ENCODE measurements around the gene CPD.
A peak's percentile ranks its signal among the peaks of the same experiment; 100 is the strongest.
"Not testable (repeated sequence)": the region's sequence is repeated elsewhere in the genome, so short reads cannot be mapped to it uniquely, and the experiment has no call there.

The CPD gene

DNA sequence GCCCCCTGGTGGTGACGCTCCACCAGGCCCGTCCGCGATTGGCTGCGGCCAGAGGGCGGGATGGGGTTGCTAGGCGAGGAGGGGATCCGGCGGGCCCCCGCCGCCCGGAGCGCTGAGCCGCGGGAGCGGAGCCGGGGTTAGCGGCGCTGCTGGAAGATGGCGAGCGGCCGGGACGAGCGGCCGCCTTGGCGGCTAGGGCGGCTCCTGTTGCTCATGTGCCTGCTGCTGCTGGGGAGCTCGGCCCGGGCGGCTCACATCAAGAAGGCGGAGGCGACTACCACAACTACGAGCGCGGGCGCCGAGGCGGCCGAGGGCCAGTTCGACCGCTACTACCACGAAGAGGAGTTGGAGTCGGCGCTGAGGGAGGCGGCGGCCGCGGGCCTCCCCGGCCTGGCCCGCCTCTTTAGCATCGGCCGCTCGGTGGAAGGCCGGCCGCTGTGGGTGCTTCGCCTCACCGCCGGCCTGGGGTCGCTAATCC, at the start of gene CPD:
TSS of gene CPD (plus strand) at position 103 of the 478 bp plus-strand sequence. CDS start at position 157, 54 bp downstream.
- H3K27me3 ChIP-seq (ENCODE audit: insufficient read depth, low read length) = peaks cover under 1% of the 10 kb centered on the region
- H3K36me3 ChIP-seq (ENCODE audit: insufficient read depth, low read length) = no peaks in the 10 kb centered on the region
- H3K9me3 ChIP-seq (ENCODE audit: low read length) = no peaks in the 10 kb centered on the region
- peak within 1 kb of the TSS; percentile 87 for H3K4me3 ChIP-seq (ENCODE audit: low read length)
- peak within 1 kb of the TSS; percentile 95 for H2AFZ ChIP-seq (ENCODE audit: low read depth, low read length)
- H3K4me1 ChIP-seq (ENCODE audit: insufficient read depth, low read length) = peaks cover 45% of the 10 kb centered on the region

DNA sequence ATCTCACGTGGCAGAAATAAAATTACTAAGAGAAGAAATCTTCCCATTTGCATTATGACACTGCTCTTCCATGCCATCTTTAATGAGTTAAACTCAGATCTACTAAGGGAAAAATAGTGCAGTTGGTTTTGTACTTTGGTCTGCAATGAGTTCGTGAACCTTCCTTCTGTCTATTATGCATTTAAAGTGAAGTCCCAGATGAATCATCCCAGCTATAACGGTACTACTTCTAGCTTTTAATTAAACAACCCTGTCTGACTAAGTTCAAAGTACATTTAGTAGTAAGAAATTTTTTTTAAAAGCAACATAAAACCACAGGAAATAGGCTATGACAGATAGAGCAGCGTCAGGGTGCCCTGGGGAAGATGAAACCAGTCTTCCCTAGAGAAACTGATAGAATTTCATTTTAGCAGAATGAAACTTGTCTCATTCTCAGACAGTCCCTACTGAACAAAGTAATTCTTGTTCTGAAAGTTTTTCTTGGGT, 46.6 kb upstream of the CPD start:
- no peaks in the 10 kb centered on the region for H3K4me1 ChIP-seq (ENCODE audit: insufficient read depth, low read length)
- H3K4me3 ChIP-seq (ENCODE audit: low read length) = no peak overlapping the region

DNA sequence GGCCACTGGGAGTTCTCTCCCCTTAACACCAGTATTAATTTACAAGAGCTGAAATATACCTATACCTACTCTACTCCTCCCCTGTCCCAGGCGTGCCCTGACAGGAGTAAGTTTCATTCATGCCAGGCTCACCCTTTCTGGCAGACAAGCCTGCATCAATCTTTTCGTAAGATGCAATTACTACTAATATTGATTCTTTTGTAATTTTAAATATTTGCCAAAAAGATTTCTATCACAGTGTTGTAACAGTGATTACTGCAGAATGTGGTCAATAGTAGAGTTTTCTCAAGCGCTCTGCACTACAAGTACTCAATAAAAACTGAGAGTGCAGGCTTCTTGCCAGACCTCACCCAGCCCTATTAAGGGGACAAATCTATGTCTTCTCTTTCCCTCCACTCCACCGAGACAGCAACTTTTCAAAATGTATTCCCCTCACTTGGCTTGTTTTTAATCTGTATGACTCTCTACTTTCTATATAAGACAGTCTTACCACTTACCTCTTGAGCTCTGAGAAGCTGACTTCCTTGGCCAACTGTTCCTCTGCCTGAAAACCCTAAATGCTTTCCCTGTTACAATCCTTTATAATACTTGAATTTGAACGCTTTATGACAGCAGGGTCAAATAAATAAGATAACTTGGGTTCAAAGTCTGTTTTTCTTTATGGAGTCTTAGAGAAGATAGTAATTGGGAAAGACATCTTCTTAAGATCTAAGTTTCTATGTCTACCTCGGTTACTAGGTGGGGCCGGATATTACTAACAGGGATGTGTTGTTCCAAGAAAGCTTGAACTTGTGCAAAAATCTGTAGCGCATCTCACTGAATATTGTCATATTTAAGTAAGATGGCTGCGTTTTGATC, 45.0 kb upstream of the CPD start, which contains the start of gene TMIGD1:
TSS of gene TMIGD1 (minus strand) at position 555 of the 858 bp plus-strand sequence. CDS start 1,924 bp downstream, outside the sequence.
- no peaks in the 10 kb centered on the region for H3K9me3 ChIP-seq (ENCODE audit: low read length)
- no peaks in the 10 kb centered on the region for H3K4me1 ChIP-seq (ENCODE audit: insufficient read depth, low read length)
- no peaks in the 10 kb centered on the region for H3K36me3 ChIP-seq (ENCODE audit: insufficient read depth, low read length)
- H3K4me3 ChIP-seq (ENCODE audit: low read length) = no peak within 1 kb of the TSS
- no peaks in the 10 kb centered on the region for H3K27me3 ChIP-seq (ENCODE audit: insufficient read depth, low read length)
- H2AFZ ChIP-seq (ENCODE audit: low read depth, low read length) = no peak within 1 kb of the TSS

More for the DNA sequence above, 46.6 kb upstream of the CPD start:
- H3K36me3 ChIP-seq (ENCODE audit: insufficient read depth, low read length) = no peaks in the 10 kb centered on the region
- no peaks in the 10 kb centered on the region for H3K9me3 ChIP-seq (ENCODE audit: low read length)
- H3K27me3 ChIP-seq (ENCODE audit: insufficient read depth, low read length) = no peaks in the 10 kb centered on the region
- no peak overlapping the region for H2AFZ ChIP-seq (ENCODE audit: low read depth, low read length)

DNA sequence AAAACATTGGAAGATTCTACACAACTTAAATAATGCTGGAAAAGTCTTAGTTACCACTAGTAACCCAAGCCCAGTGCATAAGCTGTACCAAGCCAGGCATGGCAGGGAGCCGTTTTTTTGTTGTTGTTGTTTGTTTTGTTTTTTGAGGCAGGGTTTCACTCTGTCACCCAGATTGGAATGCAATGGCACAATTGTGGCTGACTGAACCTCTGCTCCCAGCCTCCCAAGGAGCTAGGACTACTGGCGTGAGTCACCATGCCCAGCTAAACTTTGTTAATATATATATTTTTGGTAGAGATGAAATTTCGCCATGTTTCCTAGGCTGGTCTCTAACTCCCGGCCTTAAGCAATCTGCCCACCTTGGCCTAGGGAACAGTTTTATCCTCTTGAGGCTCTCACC, 44.3 kb upstream of the CPD start:
- Histone ChIP-seq H3K4me3 (ENCODE audit: low read length) (no peak overlapping the region), H3K36me3 (ENCODE audit: insufficient read depth, low read length) (no peaks in the 10 kb centered on the region), H2AFZ (ENCODE audit: low read depth, low read length) (no peak overlapping the region), H3K4me1 (ENCODE audit: insufficient read depth, low read length) (no peaks in the 10 kb centered on the region), H3K9me3 (ENCODE audit: low read length) (no peaks in the 10 kb centered on the region), H3K27me3 (ENCODE audit: insufficient read depth, low read length) (no peaks in the 10 kb centered on the region)

DNA sequence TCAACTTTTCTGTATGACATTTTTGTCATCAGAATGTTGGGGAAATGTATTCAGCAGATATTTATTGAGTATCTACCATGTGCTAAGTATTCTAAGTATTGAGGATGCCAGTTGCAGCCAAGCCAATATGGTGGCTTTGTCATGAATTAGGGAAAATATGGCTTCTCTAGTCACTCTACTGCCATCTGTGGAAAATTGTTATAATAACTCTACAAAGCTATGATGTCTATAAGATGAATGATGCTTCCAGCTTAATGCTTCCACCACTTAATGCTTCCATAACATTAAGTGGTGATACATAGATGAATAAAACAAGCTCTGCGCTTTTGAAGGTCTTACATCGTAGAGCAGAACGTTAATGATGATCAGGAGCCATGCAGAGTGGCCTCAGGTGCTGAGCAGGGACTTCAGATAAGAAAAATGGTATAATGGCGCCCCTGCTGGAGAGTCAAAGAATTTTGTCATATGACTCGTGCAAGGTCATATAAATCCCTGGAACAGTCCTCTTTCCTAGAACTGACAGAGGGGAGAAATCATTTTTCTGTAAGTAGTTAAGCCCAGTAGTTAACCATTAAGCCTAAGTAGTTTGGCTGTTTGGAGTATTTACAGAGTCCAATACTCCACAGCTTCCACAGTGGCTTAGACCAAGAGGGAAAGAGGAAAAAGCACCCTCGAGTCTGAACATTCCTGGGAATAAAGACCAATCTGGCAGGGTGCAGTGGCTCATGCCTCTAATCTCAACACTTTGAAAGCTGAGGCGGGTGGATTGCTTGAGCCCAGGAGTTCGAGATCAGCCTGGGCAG, 42.2 kb upstream of the CPD start:
- H3K4me3 ChIP-seq (ENCODE audit: low read length) = no peak overlapping the region
- no peak overlapping the region for H2AFZ ChIP-seq (ENCODE audit: low read depth, low read length)
- no peaks in the 10 kb centered on the region for H3K27me3 ChIP-seq (ENCODE audit: insufficient read depth, low read length)
- H3K9me3 ChIP-seq (ENCODE audit: low read length) = no peaks in the 10 kb centered on the region
- peaks cover 8% of the 10 kb centered on the region for H3K4me1 ChIP-seq (ENCODE audit: insufficient read depth, low read length)
- H3K36me3 ChIP-seq (ENCODE audit: insufficient read depth, low read length) = no peaks in the 10 kb centered on the region

DNA sequence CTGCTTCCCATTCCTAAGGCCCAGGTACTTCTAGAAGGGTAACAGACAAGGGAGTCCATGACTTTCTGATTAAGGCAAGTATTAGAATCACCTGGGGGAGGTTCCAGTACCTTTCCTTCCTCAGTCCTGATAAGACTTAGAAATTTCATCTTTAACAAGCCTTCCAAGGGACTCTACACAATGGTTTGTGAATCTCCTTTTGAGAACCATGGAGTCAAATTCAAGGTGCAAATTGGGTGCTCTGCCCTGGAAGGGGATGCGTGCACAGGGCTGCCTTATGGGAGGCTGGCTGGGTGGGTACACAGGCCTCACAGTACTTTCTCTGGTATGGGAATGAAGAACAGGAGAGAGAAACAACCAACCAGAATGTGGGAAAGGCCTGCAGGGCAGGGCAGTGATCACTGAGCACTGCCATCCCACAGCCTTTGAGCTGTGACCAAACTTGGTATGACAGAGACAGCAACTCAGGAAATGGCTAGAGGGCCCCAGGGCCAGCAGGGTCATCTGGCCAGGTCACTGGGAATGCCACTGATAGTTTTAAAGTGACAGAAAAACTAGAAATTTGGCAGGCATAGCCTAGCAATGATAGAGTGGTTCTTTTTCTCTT, 41.2 kb upstream of the CPD start:
- Histone ChIP-seq H3K4me3 (ENCODE audit: low read length) (no peak overlapping the region), H2AFZ (ENCODE audit: low read depth, low read length) (no peak overlapping the region), H3K9me3 (ENCODE audit: low read length) (no peaks in the 10 kb centered on the region), H3K27me3 (ENCODE audit: insufficient read depth, low read length) (no peaks in the 10 kb centered on the region), H3K36me3 (ENCODE audit: insufficient read depth, low read length) (no peaks in the 10 kb centered on the region), H3K4me1 (ENCODE audit: insufficient read depth, low read length) (peaks cover 8% of the 10 kb centered on the region)

DNA sequence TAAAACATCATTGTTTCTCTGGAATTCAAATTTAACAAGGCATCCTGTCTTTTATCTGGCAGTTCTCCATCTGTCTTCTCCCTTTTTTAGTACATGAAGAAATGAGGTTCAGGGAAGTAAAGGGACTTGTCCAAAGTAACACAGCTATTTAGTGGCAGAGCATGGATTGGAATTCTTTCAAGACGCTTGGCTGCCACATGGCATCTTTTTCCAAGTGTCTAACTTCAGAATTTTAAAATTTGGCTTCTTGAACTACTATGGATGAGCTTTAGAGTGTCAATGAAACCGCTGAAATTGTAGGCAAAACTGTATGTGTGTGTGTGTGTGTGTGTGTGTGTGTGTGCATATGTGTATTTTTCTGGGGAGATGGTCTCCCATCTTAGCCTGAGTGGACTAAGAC, 39.6 kb upstream of the CPD start:
- H2AFZ ChIP-seq (ENCODE audit: low read depth, low read length) = no peak overlapping the region
- peaks cover 9% of the 10 kb centered on the region for H3K4me1 ChIP-seq (ENCODE audit: insufficient read depth, low read length)
- no peaks in the 10 kb centered on the region for H3K27me3 ChIP-seq (ENCODE audit: insufficient read depth, low read length)
- no peak overlapping the region for H3K4me3 ChIP-seq (ENCODE audit: low read length)
- no peaks in the 10 kb centered on the region for H3K36me3 ChIP-seq (ENCODE audit: insufficient read depth, low read length)
- no peaks in the 10 kb centered on the region for H3K9me3 ChIP-seq (ENCODE audit: low read length)

DNA sequence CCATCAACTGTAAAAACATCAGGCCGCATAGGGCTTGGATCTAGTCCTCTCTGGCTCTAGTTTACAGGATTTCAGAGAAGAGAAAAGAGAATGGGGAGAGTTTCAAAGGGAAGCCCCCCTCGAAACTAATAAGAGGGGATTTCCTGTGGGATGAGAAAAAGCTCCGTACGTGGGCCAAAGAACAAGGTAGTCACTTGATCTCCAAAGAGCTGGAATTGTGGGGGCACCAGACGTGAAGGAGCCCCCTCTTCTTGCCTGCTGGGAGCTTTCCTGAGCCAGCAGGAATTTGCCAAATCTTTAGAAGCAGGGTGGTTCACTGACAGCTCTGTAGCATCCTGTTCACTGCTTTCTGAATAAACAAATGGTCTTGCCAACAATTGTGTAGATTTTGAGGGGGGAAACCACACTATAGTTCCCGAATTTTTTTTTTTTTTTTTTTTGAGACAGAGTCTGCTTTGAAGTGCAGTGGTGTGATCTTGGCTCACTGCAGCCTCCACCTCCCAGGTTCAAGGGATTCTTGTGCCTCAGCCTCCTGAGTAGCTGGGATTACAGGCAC, 37.8 kb upstream of the CPD start:
- Histone ChIP-seq H3K4me3 (ENCODE audit: low read length) (peak overlapping the region; percentile 52), H3K9me3 (ENCODE audit: low read length) (no peaks in the 10 kb centered on the region), H3K4me1 (ENCODE audit: insufficient read depth, low read length) (peaks cover 17% of the 10 kb centered on the region), H2AFZ (ENCODE audit: low read depth, low read length) (peak overlapping the region; percentile 90), H3K27me3 (ENCODE audit: insufficient read depth, low read length) (no peaks in the 10 kb centered on the region), H3K36me3 (ENCODE audit: insufficient read depth, low read length) (no peaks in the 10 kb centered on the region)

DNA sequence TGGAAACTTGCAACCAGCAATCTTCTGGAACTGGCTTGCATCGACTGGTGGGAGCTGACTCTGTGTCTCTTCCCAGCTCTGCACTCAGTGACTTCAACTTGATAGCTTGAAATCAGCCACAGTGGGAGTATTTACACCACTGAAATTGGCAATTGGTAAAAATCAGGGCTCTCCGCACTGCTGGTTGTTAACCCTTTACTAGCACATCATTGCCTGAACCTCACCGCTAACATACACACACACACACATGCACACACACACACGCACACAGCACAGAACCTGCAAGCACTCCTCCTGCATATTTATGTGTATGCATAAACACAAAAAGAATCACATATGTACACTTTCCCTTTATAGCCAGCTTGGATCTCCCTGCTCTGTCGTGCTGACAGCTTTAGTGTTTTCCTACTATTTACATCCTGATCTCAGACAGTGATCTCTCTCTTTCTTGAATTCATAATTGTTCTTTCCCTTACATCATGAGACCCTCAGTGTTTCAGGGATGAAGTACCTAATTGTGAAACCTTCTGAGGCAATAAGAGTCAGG, 37.0 kb upstream of the CPD start:
- no peak overlapping the region for H2AFZ ChIP-seq (ENCODE audit: low read depth, low read length)
- H3K27me3 ChIP-seq (ENCODE audit: insufficient read depth, low read length) = no peaks in the 10 kb centered on the region
- H3K4me3 ChIP-seq (ENCODE audit: low read length) = no peak overlapping the region
- H3K36me3 ChIP-seq (ENCODE audit: insufficient read depth, low read length) = no peaks in the 10 kb centered on the region
- peaks cover 17% of the 10 kb centered on the region for H3K4me1 ChIP-seq (ENCODE audit: insufficient read depth, low read length)
- no peaks in the 10 kb centered on the region for H3K9me3 ChIP-seq (ENCODE audit: low read length)

DNA sequence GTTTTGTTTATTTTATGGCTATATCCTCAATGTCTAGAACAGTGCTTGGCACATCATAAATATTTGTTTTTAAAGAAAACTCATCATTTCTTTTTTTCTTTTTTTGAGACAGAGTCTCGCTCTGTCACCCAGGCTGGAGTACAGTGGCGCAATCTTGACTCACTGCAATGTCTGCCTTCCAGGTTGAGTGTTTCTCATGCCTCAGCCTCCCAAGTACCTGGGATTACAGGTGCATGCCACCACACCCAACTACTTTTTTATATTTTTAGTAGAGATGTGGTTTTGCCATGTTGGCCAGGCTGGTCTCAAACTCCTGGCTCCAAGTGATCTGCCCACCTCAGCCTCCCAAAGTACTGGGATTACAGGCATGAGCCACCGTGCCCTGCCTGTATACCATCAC, 35.5 kb upstream of the CPD start:
- not testable (repeated sequence) for H3K9me3 ChIP-seq (ENCODE audit: low read length); H3K4me3 ChIP-seq (ENCODE audit: low read length); H2AFZ ChIP-seq (ENCODE audit: low read depth, low read length); H3K27me3 ChIP-seq (ENCODE audit: insufficient read depth, low read length); H3K36me3 ChIP-seq (ENCODE audit: insufficient read depth, low read length)
- H3K4me1 ChIP-seq (ENCODE audit: insufficient read depth, low read length) = peaks cover 17% of the 10 kb centered on the region

DNA sequence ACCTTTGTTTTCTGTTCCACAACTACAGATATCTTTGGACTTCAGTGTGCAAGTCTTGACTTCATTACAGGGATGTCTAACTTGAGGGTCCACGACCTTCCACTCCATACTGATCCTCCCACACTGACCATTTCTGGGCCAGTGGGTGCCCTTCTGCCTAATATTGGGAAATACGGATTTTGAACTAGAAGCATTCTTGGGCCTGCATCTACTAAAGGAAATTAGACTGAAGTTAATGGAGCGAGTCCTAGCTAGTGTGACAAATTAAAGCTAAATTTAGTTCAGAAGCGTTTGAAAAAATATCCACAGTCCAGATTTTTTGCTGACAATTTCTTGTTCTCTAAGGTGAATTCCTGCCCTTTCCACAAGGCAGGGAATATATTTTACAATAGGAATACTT, 34.9 kb upstream of the CPD start:
- Histone ChIP-seq H3K27me3 (ENCODE audit: insufficient read depth, low read length) (no peaks in the 10 kb centered on the region), H3K9me3 (ENCODE audit: low read length) (no peaks in the 10 kb centered on the region), H3K36me3 (ENCODE audit: insufficient read depth, low read length) (no peaks in the 10 kb centered on the region), H2AFZ (ENCODE audit: low read depth, low read length) (no peak overlapping the region), H3K4me1 (ENCODE audit: insufficient read depth, low read length) (peaks cover 17% of the 10 kb centered on the region), H3K4me3 (ENCODE audit: low read length) (no peak overlapping the region)

DNA sequence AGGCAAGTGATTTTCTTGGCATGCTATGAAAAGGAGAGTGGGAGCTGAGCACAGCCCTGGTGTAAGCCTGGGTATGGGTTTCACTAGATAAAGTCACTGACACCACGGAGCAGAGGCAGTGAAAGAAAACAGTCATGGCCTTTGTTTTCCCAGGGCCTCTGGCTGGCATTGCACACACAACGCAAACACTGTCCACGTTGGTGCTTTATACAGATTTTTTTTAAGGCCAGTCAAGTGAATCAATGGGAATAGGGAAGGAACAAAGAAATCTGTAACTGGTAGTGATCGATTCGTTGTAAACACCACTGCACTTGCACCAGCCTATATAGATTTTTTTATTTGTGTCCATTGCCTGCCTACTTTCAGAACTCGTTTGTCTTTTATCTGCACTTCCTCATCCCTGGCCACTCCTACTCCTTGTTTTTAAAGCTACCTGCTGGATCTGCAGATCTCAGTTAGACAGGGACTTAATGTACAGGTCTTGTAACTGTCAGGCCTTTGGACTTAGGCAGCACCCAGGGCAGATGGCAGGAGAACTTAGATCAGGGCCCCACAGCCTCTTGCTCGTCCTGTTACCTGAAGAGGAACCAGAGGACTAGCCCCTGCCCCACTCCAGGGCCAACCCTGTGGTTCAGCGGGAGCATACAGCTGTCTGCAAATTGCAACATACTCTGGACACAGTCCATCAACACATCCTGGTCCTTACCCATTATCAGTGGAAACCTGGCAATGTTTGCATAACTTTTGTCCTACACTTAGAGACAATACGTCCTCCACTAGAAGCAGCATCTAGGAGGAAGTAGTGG, 34.2 kb upstream of the CPD start:
- Histone ChIP-seq H3K4me1 (ENCODE audit: insufficient read depth, low read length) (peaks cover 17% of the 10 kb centered on the region), H3K4me3 (ENCODE audit: low read length) (no peak overlapping the region), H3K9me3 (ENCODE audit: low read length) (no peaks in the 10 kb centered on the region), H3K36me3 (ENCODE audit: insufficient read depth, low read length) (no peaks in the 10 kb centered on the region), H3K27me3 (ENCODE audit: insufficient read depth, low read length) (no peaks in the 10 kb centered on the region), H2AFZ (ENCODE audit: low read depth, low read length) (peak overlapping the region; percentile 79)
